HepG2 (cell line): Measurements from ENCODE around the gene SLC18A2. TPM values are rescaled to one million over a fixed set of nuclear protein-coding genes. Genes with fewer than 3 reads are reported as not detected.

ENCODE experiments used
- ATAC-seq: fragments of 200-7000 bp; cut with Tn5 transposase; 3 replicates; pipeline ENCODE4 v1.9.1; 2020; ENCODE audit warnings: mild to moderate bottlenecking, moderate library complexity
- BruUV-seq: library from RNA; stranded (reverse); fragments of 400-500 nt; replicated peaks from 2 replicates; lab custom pipeline; 2021; lab: Mats Ljungman, UMichigan
- CTCF ChIA-PET: fragments of 300-600 bp; formaldehyde crosslinking; extraction: SDS; loops from one replicate; lab custom pipeline; 2021; ENCODE audit warnings: low total read pairs, inconsistent platforms, low intra/inter-chr PET ratio; lab: Yijun Ruan, JAX
- POLR2A ChIA-PET: fragments of 350-600 bp; sonication (Branson Sonifier 250); formaldehyde crosslinking; loops from one replicate; lab custom pipeline; 2020; ENCODE audit warnings: antibody characterized with exemption, inconsistent platforms; lab: Yijun Ruan, JAX
- DNase-seq: peaks from one replicate; pipeline ENCODE4 v3.0.0-alpha.2; 2015; ENCODE audit warnings: low spot score
- FAIRE-seq: peaks from 3 replicates; lab custom pipeline; 2011; peaks lifted over from hg19 to GRCh38; lab: Jason Lieb, UNC
- H2AFZ ChIP-seq: one replicate; pipeline ENCODE4 v1.6.1; 2011; ENCODE audit warnings: low read length, inconsistent platforms
- H3K27ac ChIP-seq: fragments of 300-600 bp; 3 replicates; pipeline ENCODE4 v1.8.0; 2011; ENCODE audit warnings: mixed run types, mild to moderate bottlenecking, mixed read lengths, low read length, inconsistent platforms; ENCODE audit not compliant: insufficient read depth; ENCODE audit errors: extremely low read length
- H3K27me3 ChIP-seq, 2 experiments: fragments of 200-600 bp in 1 of 2; 2 replicates in 1 of 2; 3 replicates in 1 of 2; pipeline versions ENCODE4 v1.6.0 to v1.8.0; 2011; ENCODE audit warnings: low read length in 2 of 2, mild to moderate bottlenecking in 2 of 2, moderate library complexity in 2 of 2, inconsistent platforms in 1 of 2; ENCODE audit not compliant: insufficient read depth in 2 of 2, control insufficient read depth in 1 of 2
- H3K36me3 ChIP-seq, 2 experiments: fragments of 200-600 bp in 1 of 2; replicated peaks in 1 of 2; 2 replicates in 1 of 2; 3 replicates in 1 of 2; pipeline versions ENCODE4 v1.5.1 to v1.8.0; 2011; ENCODE audit warnings: low read length in 2 of 2, inconsistent platforms in 1 of 2; ENCODE audit not compliant: insufficient read depth in 2 of 2, control insufficient read depth in 1 of 2
- H3K4me1 ChIP-seq: 2 replicates; pipeline ENCODE4 v1.5.1; 2012; ENCODE audit warnings: low read length, inconsistent platforms; ENCODE audit not compliant: insufficient read depth
- H3K4me2 ChIP-seq: 2 replicates; pipeline ENCODE4 v1.6.0; 2011; ENCODE audit warnings: low read depth, low read length, inconsistent platforms
- H3K4me3 ChIP-seq, 3 experiments: fragments of 200-600 bp in 1 of 3; sonication (generic), shearing (Covaris generic) in 1 of 3; replicated peaks in 1 of 3; 2 replicates each; pipeline ENCODE4 v1.5.1; 2011 to 2016; ENCODE audit warnings: low read length in 3 of 3, inconsistent platforms in 2 of 3, low read depth in 2 of 3, mild to moderate bottlenecking in 2 of 3, control low read depth in 1 of 3, mixed read lengths in 1 of 3; ENCODE audit not compliant: insufficient read depth in 1 of 3
- H3K79me2 ChIP-seq: one replicate; pipeline ENCODE4 v1.6.1; 2011; ENCODE audit warnings: low read length, inconsistent platforms; ENCODE audit not compliant: insufficient read depth
- H3K9ac ChIP-seq: 2 replicates; pipeline ENCODE4 v1.6.0; 2011; ENCODE audit warnings: mild to moderate bottlenecking, low read depth, low read length, inconsistent platforms; ENCODE audit not compliant: insufficient read depth
- H3K9me3 ChIP-seq: 2 replicates; pipeline ENCODE4 v1.5.1; 2012; ENCODE audit warnings: mild to moderate bottlenecking, low read length
- H4K20me1 ChIP-seq: 2 replicates; pipeline ENCODE4 v1.6.0; 2011; ENCODE audit warnings: inconsistent platforms, mild to moderate bottlenecking, low read length, moderate library complexity; ENCODE audit not compliant: insufficient read depth
- FOSL2 ChIP-seq: sonication (generic); formaldehyde crosslinking; IDR thresholded peaks from 2 replicates; pipeline ENCODE4 v1.4.0; 2020; ENCODE audit warnings: missing genetic modification reagents
- WIZ ChIP-seq: sonication (generic); formaldehyde crosslinking; IDR thresholded peaks from 2 replicates; pipeline ENCODE4 v1.5.1; 2020; ENCODE audit warnings: mild to moderate bottlenecking, missing genetic modification reagents
- ZBTB20 ChIP-seq: sonication (generic); formaldehyde crosslinking; IDR thresholded peaks from 2 replicates; pipeline ENCODE4 v1.8.1; 2023; ENCODE audit warnings: missing genetic modification reagents, low read depth, mild to moderate bottlenecking, borderline replicate concordance
- ZFP1 ChIP-seq: IDR thresholded peaks from 2 replicates; pipeline ENCODE4 v1.6.1; 2016
- ZNF12 ChIP-seq: sonication (generic); formaldehyde crosslinking; IDR thresholded peaks from 2 replicates; pipeline ENCODE4 v1.5.0; 2020; ENCODE audit warnings: missing genetic modification reagents
- ZNF225 ChIP-seq: sonication (generic); formaldehyde crosslinking; IDR thresholded peaks from 2 replicates; pipeline ENCODE4 v1.4.0; 2020; ENCODE audit warnings: mild to moderate bottlenecking, missing genetic modification reagents
- ZNF362 ChIP-seq: sonication (generic); formaldehyde crosslinking; IDR thresholded peaks from 2 replicates; pipeline ENCODE4 v1.4.0; 2020; ENCODE audit warnings: missing genetic modification reagents, mild to moderate bottlenecking, borderline replicate concordance
- WGBS: methylation state at CpG from one replicate; pipeline ENCODE4 v1.1.6; 2017; ENCODE audit warnings: low lambda C conversion rate; 5-methylcytosine and 5-hydroxymethylcytosine counted together
- in situ Hi-C: cut with HindIII; loops from 2 replicates; pipeline ENCODE4 v1.10.0; 2017; ENCODE audit warnings: low pct_unique_long_range_greater_than_20kb; ENCODE audit not compliant: extremely low pct_ligation_motif_present
- intact Hi-C: fragments of 100-400 bp; cut with micrococcal nuclease; formaldehyde crosslinking; loops from one replicate; pipeline ENCODE4 v1.10.0; 2022; ENCODE audit not compliant: unreplicated experiment
- polyA plus RNA-seq, 8 experiments: library from polyadenylated mRNA; depleted of rRNA in 3 of 8; stranded (reverse) in 7 of 8; unstranded in 1 of 8; fragments of >200 nt; fragmentation: Illumina TruSeq in 4 of 8; extraction: Trizol in 4 of 8; gene quantifications; 2 replicates each; pipeline versions ENCODE4 v1.2.1 to v1.2.3, GENCODE V29; 2011 to 2016; ENCODE audit warnings: low read depth in 4 of 8, missing spikeins in 1 of 8, mixed read lengths in 1 of 8; ENCODE audit not compliant: insufficient read depth in 1 of 8
- total RNA-seq, 5 experiments: library from RNA; depleted of rRNA; stranded (reverse); fragments of >200 nt; fragmentation: Illumina TruSeq; extraction: Trizol; gene quantifications; 2 replicates each; pipeline ENCODE4 v1.2.3, GENCODE V29; 2016; ENCODE audit warnings: low read depth in 1 of 5
- TF ChIP-seq, protein P1 (sequence below), 2 experiments: sonication (generic) in 1 of 2; formaldehyde crosslinking in 1 of 2; IDR thresholded peaks; 2 replicates each; pipeline versions ENCODE4 v1.4.0 to v1.6.1; 2018 to 2020; ENCODE audit warnings: missing genetic modification reagents in 2 of 2, borderline replicate concordance in 1 of 2, low read depth in 1 of 2, mild to moderate bottlenecking in 1 of 2, missing biosample characterization in 1 of 2
- TF ChIP-seq, protein P2 (sequence below): sonication (generic); formaldehyde crosslinking; IDR thresholded peaks from 2 replicates; pipeline ENCODE4 v1.5.1; 2020; ENCODE audit warnings: mild to moderate bottlenecking, missing genetic modification reagents, borderline replicate concordance
- TF ChIP-seq, protein P3 (sequence below): sonication (generic); formaldehyde crosslinking; IDR thresholded peaks from 2 replicates; pipeline ENCODE4 v1.5.0; 2020; ENCODE audit warnings: mild to moderate bottlenecking, missing genetic modification reagents, borderline replicate concordance

The SLC18A2 gene
- total and polyA plus RNA-seq, 2 of the 13 experiments (the other 11 are each of a cell fraction or from before 2014, with no cell fraction given), result not detected

- Histone ChIP-seq H2AFZ (no peak overlapping the region), H3K36me3 (peaks cover 4 to 24% of the 10 kb centered on the region in 2 experiments; a peak in 4 of 5 replicates), H3K9me3 (no peaks in the 10 kb centered on the region), H3K4me1 (no peaks in the 10 kb centered on the region), H4K20me1 (peaks cover 17% of the 10 kb centered on the region), H3K27me3 (no peaks in the 10 kb centered on the region), H3K9ac (no peak overlapping the region), H3K27ac (no peak overlapping the region), H3K4me2 (no peak overlapping the region), H3K4me3 (no peak overlapping the region), H3K79me2 (peaks cover 12% of the 10 kb centered on the region)
- ChIA-PET CTCF (no interaction called here), POLR2A (no interaction called here)
- intact Hi-C loops (no loop called here), in situ Hi-C loops (loop anchor here (5.0 kb wide), 1 partner anchor 89 kb away; no protein-coding TSS in a partner anchor)
- no TSS peak for BruUV-seq
- no peak for DNase-seq
- no peak for FAIRE-seq
- ATAC-seq, result no peak
- WGBS, result 100% methylated on average over 2 of the region's 2 CpGs
- TF ChIP-seq, protein P1, sequence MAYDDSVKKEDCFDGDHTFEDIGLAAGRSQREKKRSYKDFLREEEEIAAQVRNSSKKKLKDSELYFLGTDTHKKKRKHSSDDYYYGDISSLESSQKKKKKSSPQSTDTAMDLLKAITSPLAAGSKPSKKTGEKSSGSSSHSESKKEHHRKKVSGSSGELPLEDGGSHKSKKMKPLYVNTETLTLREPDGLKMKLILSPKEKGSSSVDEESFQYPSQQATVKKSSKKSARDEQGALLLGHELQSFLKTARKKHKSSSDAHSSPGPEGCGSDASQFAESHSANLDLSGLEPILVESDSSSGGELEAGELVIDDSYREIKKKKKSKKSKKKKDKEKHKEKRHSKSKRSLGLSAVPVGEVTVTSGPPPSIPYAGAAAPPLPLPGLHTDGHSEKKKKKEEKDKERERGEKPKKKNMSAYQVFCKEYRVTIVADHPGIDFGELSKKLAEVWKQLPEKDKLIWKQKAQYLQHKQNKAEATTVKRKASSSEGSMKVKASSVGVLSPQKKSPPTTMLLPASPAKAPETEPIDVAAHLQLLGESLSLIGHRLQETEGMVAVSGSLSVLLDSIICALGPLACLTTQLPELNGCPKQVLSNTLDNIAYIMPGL (CRISPR knock-in tag; IDR thresholded peaks at IDR 0.05; ENCODE audit: borderline replicate concordance in 1 of 2, low read depth in 1 of 2), result no peak
- TF ChIP-seq, protein P2, sequence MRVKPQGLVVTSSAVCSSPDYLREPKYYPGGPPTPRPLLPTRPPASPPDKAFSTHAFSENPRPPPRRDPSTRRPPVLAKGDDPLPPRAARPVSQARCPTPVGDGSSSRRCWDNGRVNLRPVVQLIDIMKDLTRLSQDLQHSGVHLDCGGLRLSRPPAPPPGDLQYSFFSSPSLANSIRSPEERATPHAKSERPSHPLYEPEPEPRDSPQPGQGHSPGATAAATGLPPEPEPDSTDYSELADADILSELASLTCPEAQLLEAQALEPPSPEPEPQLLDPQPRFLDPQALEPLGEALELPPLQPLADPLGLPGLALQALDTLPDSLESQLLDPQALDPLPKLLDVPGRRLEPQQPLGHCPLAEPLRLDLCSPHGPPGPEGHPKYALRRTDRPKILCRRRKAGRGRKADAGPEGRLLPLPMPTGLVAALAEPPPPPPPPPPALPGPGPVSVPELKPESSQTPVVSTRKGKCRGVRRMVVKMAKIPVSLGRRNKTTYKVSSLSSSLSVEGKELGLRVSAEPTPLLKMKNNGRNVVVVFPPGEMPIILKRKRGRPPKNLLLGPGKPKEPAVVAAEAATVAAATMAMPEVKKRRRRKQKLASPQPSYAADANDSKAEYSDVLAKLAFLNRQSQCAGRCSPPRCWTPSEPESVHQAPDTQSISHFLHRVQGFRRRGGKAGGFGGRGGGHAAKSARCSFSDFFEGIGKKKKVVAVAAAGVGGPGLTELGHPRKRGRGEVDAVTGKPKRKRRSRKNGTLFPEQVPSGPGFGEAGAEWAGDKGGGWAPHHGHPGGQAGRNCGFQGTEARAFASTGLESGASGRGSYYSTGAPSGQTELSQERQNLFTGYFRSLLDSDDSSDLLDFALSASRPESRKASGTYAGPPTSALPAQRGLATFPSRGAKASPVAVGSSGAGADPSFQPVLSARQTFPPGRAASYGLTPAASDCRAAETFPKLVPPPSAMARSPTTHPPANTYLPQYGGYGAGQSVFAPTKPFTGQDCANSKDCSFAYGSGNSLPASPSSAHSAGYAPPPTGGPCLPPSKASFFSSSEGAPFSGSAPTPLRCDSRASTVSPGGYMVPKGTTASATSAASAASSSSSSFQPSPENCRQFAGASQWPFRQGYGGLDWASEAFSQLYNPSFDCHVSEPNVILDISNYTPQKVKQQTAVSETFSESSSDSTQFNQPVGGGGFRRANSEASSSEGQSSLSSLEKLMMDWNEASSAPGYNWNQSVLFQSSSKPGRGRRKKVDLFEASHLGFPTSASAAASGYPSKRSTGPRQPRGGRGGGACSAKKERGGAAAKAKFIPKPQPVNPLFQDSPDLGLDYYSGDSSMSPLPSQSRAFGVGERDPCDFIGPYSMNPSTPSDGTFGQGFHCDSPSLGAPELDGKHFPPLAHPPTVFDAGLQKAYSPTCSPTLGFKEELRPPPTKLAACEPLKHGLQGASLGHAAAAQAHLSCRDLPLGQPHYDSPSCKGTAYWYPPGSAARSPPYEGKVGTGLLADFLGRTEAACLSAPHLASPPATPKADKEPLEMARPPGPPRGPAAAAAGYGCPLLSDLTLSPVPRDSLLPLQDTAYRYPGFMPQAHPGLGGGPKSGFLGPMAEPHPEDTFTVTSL (CRISPR knock-in tag), result no peak
- TF ChIP-seq ZNF12 (no peak), ZFP1 (CRISPR knock-in tag) (no peak), ZBTB20 (no peak), WIZ (no peak), ZNF225 (no peak), ZNF362 (CRISPR knock-in tag) (no peak), FOSL2 (no peak)
- TF ChIP-seq, protein P3, sequence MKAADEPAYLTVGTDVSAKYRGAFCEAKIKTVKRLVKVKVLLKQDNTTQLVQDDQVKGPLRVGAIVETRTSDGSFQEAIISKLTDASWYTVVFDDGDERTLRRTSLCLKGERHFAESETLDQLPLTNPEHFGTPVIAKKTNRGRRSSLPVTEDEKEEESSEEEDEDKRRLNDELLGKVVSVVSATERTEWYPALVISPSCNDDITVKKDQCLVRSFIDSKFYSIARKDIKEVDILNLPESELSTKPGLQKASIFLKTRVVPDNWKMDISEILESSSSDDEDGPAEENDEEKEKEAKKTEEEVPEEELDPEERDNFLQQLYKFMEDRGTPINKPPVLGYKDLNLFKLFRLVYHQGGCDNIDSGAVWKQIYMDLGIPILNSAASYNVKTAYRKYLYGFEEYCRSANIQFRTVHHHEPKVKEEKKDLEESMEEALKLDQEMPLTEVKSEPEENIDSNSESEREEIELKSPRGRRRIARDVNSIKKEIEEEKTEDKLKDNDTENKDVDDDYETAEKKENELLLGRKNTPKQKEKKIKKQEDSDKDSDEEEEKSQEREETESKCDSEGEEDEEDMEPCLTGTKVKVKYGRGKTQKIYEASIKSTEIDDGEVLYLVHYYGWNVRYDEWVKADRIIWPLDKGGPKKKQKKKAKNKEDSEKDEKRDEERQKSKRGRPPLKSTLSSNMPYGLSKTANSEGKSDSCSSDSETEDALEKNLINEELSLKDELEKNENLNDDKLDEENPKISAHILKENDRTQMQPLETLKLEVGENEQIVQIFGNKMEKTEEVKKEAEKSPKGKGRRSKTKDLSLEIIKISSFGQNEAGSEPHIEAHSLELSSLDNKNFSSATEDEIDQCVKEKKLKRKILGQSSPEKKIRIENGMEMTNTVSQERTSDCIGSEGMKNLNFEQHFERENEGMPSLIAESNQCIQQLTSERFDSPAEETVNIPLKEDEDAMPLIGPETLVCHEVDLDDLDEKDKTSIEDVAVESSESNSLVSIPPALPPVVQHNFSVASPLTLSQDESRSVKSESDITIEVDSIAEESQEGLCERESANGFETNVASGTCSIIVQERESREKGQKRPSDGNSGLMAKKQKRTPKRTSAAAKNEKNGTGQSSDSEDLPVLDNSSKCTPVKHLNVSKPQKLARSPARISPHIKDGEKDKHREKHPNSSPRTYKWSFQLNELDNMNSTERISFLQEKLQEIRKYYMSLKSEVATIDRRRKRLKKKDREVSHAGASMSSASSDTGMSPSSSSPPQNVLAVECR, result no peak
These were observed 75.8 kb downstream of the SLC18A2 start for GRCh38 chr10:117316701-117317100.
